ENCODE data around the gene MSI2.

MSI2 gene

DNA sequence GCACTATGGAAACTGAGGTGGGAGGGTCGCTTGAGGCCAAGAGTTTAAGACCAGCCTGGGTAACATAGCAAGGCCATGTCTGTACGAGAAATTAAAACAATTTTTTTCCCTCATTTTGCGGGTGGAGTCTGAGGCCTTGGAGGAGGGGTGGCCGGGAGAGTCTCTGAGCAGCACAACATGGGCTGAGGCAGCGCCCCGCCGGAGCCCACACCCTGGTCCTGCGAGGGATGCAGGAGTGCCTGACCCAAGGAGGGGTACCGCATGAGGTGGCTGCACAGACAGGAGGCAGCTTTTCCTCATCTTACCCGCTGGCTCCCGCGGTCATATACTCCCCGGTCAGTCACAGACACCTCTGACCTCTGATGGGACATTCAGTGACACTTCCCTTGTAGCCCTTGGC is 67.7 kb downstream of the MSI2 start:
- no peak for DNase-seq

- DNase-seq, result no peak
Observed at GRCh38 chr17:57324631-57325030, 68.3 kb downstream of the MSI2 start.

DNA sequence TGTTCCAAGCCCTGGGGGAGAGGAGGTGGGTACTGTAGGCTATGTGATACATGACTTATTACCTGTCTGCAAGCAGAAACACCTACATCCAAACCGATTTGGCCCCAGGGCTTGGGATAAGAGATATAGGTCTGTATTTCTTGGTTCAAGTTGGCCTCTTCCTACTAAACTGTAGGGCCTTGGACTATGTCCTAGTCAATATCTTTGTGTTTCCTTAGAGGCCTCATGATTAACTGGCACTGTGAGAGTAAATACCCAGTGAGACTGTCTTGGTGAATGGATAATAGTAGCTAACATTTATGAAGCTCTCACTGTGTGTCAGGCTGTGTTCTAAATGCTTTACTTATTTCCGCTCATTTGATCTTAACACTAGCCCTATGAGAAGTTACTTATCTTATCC is 70.0 kb downstream of the MSI2 start:
- no peak for DNase-seq

DNA sequence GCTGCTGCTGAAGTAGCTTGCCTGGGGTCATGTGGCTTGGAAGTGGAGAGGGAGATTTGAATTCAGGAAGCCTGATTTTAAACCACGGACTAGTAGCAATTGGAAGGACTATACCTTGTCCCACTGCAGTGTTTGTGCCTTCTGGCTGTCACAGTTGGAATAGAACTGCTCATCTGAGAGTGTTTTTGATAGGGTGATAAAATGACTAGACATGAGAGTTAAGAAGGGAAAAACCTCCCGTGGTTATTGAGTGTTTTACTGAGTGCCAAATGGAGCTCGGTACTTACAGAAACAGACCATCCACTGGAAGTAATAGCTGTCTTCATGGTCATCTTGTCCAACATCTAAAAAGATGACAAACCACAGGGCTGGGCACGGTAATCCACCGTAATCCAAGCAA is 70.4 kb downstream of the MSI2 start:
- DNase-seq, result no peak

DNA sequence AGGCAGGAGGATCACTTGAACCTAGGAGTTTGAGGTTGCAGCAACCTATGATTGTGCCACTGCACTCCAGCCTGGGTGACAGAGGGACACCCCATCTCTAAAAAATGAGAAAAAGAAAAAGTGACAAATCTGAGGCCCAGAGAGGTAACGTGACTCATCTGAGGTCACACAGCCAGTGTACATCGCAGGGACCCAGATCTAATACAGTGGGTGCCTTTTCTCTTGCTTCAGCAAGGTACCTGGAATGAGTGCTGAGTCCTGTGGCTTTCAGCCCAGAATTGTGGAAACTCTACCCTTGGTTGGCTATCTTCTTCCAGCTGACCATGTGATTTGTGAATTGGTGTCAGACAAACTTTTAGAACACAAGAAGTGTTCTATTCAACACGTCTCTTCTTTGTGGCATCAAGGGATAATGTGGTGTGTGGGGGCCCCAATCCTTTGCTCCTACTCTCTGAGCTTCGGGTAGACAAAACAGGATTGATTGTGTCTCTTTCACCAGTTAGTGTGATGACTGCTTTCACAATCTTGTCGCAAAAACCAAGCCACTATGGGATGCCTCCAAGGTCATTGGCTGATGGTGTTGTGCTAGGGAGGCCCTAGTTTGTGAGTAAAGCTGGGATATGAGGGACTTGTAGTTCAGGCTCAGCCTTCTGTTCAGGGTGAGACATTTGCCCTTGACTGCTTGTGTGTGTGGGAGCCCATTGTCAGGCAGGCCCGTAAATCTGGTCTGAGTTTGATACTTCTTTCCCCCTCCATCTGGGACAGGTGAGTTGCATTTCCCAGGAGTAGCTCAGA is 71.0 kb downstream of the MSI2 start:
- no peak for DNase-seq

DNA sequence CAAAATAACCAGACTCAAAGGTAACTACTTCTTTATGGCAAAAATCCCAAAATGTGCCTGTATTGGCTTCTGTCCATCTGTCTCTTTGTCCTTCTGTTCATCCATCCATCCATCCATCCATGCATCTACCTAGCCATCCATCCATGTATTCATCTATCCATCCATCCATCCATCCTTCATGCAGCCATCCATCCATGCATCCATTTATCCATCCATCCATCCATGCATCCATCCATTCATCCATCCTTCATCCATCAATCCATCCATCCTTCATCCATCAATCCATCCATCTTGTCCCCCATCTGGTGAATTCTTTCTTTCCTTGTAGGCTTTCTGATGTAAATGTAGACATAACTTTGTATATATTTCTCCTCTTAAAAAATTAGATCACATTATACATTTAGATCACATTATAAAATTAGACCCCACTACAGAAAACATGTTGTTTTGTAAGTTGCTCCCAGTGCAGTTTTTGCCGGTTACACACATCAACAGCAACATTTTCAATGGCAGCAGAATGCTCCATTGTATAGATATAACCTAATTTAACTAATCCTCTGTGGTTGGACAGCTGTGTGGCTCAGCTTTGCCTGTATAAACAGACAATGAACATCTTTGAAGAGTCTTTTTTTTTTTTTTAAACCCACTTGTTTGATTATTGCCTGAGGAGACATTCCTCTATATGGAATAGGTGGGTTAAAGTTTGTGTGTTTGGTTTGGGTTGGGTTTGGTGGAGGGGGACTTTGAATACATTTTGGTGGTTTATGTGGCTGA is 72.0 kb downstream of the MSI2 start:
- no peak for DNase-seq

DNA sequence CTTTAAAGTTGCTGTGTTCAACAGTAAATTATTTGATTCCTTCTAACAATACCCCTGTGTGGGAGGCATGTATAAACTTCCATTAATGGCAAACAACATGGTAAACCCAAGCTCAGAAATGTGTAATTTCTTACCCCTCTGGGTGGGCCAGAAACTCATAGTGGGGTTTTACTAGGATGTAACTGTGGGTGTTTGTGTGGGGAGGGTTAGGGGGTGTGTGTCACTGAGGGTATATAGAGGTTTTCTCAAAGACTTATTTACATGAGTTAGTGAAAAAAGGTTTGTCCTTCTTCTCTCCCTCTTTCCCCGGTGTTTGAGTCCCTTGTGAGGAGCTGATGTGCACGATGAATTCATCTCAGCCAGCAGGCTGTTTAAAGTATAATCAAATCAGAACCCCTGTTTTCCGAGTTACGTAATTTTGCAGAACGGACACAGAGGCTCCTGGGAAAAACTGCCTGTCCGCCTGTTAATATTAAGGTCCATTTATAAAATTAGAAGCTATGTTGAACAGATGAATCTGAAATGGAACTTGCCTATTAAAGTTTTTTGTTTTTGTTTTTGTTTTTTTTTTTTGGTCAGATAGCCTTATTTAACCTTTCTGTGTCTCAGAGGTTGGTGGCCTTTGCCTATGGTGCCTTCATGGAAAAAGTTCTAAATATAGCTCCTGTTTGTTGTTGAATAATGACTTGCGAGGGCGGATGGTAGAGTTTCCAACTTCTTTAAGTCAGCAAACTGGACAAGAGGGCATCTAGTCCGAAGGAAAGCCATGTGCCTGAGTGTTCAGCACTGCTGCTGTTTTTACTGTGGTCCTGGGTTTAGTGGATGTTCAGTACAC is 73.3 kb downstream of the MSI2 start:
- no peak for DNase-seq

GRCh38 chr17:57330587-57330986 is 74.3 kb downstream of the MSI2 start:
- DNase-seq, result no peak

GRCh38 chr17:57331423-57331822 is 75.1 kb downstream of the MSI2 start:
- no peak for DNase-seq

DNA sequence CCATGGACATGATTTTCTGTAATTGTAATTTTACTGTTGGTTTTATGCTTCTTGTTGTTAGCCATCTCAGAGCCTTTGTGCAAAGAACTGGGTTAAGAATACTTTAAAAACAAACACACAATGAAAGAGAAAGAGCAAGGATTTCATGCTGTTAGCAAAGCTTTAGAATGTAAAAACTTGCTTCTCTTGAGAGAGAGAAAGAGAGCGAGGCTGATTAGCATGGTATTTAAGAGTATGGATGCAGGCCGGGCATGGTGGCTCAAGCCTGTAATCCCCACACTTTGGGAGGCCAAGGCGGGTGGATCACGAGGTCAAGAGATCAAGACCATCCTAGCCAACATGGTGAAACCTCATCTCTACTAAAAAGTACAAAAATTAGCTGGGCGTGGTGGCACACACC is 76.2 kb downstream of the MSI2 start:
- DNase-seq, result no peak

DNA sequence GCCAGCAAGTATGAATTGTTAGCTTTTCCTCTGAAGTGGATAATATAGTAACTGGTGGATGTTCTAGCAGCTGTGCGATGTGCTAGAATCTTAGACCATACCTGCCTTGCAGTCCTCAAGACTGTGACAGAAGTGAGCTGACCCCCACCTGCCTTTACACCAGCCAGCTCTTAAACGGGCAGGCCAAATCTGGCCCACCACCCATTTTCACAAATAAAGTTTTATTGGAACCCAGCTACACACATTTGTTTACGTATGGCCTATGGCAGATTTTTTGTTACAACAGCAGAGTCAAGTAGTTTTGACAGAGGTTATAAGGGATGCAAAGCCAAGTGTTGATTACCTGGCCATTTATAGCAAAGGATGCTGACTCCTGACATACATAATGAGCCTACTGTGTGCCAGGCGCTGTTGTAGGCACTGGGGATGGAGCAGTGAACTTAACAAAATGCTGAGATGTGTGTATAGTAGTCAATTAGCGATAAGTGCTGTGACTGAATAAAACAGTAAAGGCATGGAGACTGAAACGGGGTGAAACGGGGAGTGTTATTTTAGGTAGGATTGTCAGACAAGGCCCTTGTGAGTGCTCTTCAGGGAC is 79.0 kb downstream of the MSI2 start:
- DNase-seq, result no peak

- no peak for DNase-seq
Observed at GRCh38 chr17:57337390-57337789, 81.1 kb downstream of the MSI2 start.

- DNase-seq, result no peak
Observed at GRCh38 chr17:57338257-57338914, 82.1 kb downstream of the MSI2 start.

GRCh38 chr17:57340160-57340981 is 84.0 kb downstream of the MSI2 start:
- DNase-seq, result no peak

DNA sequence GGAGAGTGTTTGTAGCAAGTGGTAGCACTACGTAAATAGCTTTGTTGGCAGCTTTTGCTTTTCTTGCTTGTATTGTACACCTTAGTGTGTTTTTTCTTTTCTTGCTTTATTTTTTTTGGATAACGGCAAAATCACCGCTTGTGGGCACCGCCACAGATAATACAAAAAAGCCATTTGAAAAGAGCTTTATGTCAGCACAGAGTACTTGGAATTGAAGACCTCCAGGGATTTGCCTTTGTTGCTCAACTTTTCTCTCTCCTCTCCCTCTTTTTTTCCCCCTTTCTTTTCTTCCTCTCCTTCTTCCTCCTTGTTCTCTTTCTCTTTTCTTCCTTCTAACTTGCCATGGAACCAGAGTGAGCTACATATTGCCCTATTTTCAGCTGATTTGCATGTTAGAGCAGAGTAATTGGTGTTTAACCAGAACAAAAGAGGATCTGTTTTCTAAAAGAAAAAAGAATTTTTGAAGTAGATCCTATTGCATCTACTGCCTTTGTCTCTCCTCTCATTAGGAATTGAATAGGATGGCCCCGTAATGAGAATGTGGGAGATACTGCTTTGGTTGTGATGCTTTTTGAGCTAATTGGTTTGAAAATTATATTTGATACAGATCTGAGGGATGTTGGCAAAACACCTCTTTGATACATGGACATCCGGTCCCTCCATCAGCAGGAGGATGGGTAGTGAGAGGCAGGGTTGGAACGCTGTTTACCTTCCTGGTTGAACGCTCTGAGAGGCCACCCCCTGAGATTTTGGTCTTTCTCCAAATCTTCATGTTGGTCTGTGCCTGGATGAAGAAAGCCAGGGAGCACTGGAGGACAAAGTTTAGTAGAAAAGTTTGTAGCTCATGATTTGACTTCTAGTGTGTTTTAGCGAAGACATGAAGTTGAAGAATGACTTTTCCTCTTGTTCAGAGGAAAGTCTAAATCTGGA is 85.6 kb downstream of the MSI2 start:
- DNase-seq, result no peak

- DNase-seq, result no peak
Observed at GRCh38 chr17:57342963-57343589, 86.8 kb downstream of the MSI2 start.

DNA sequence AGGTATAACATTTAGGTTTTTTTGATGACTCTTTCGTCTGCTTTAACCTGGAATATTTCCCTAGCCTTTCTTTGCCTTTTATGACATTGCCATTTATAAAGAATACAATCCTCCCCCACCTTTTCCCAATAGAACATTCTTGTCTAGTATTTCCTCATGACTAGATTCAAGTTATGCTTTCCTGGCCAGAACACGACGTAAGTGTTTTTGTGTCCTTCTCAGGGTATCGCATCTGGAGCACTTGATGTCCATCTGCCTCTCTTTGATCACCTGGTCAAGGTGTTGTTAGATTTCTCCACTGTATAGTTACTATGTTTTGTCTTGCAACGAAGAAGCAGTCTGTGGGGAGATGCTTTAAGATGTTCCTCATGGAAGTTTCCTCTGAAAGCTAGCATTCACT is 87.4 kb downstream of the MSI2 start:
- no peak for DNase-seq

GRCh38 chr17:57344261-57344660 is 87.9 kb downstream of the MSI2 start:
- DNase-seq, result no peak

GRCh38 chr17:57349541-57350247 is 93.4 kb downstream of the MSI2 start:
- DNase-seq, result no peak

All from NCI-H1930 (cell line).